Retinal pigment epithelial cell (primary cell): ENCODE data around the gene ETS2.
"Not testable (repeated sequence)": the region's sequence is repeated elsewhere in the genome, so short reads cannot be mapped to it uniquely, and the experiment has no call there.

Experiments used
- DNase-seq: peaks from one replicate; pipeline ENCODE4 v3.0.0-alpha.2; 2010; ENCODE audit warnings: low read depth
- H3K4me3 ChIP-seq: 2 replicates; pipeline ENCODE4 v1.5.1; 2011; ENCODE audit warnings: mild to moderate bottlenecking, low read length, control low read depth, moderate library complexity
- CTCF ChIP-seq: conservative IDR thresholded peaks from 2 replicates; pipeline ENCODE4 v1.5.1; 2011; ENCODE audit warnings: low read depth, low read length, control low read depth, inconsistent platforms

ETS2 gene

DNA sequence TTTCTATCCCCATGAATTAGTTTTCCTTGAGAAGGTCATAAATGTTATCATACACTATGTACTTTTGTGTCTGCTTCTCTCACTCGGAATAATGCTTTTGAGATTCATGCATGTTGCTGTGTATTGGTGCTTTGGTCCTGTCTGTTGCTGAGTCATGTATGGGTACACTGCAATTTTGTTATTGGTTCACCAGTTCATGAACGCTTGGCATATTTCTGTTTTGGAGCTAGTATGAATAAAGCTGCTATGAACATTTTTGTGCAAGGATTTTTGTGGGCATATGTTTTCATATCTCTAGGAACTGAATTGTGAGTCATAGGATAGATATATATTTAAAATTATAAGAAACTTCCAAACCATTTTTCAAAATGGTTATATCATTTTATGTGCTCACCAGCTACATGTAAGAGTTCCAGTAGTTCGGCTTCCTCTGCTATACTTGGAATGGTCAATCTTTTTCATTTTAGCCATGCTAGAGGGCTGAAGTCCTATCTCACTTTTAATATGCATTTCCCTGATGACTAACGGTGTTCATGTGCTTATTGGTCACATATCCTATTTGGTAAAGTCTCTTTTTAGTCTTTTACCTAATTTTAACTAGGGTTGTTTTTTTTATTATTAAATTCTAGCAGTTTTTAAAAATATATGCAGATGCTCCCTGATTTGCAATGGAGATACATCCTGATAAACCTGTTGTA is 38.2 kb downstream of the ETS2 start:
- TF ChIP-seq CTCF: no peak
- peak; percentile 48 for DNase-seq

GRCh38 chr21:38845374-38845773 is 39.6 kb downstream of the ETS2 start:
- not testable (repeated sequence) for DNase-seq, H3K4me3 ChIP-seq

More for the DNA sequence above, 38.2 kb downstream of the ETS2 start:
- H3K4me3 ChIP-seq: no peak overlapping the region

DNA sequence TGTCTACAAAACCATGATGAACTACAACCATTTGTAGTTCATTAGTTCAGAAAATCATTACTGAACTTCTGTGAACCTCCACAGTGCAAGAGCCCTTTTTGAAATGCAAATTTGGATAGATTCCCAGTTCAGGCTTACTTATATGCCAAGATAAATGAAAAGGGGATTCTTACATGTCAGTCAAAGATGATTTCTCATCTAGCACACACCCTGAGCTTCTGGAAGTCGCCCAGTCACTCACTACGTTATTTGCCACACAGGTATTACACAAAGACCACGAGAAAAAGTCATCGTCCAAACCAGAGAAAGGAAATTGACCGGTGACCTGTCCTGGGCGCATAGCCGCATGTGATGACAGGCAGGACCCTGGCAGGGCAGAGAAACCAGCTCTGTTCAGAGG is 41.8 kb downstream of the ETS2 start:
- H3K4me3 ChIP-seq: no peak overlapping the region
- DNase-seq: no peak
- no peak for TF ChIP-seq CTCF

GRCh38 chr21:38848187-38848609 is 42.5 kb downstream of the ETS2 start:
- TF ChIP-seq CTCF: no peak
- H3K4me3 ChIP-seq: no peak overlapping the region
- DNase-seq: no peak

- TF ChIP-seq CTCF: no peak
- no peak for DNase-seq
- no peak overlapping the region for H3K4me3 ChIP-seq
These were observed 44.0 kb downstream of the ETS2 start for GRCh38 chr21:38849776-38850175.

DNA sequence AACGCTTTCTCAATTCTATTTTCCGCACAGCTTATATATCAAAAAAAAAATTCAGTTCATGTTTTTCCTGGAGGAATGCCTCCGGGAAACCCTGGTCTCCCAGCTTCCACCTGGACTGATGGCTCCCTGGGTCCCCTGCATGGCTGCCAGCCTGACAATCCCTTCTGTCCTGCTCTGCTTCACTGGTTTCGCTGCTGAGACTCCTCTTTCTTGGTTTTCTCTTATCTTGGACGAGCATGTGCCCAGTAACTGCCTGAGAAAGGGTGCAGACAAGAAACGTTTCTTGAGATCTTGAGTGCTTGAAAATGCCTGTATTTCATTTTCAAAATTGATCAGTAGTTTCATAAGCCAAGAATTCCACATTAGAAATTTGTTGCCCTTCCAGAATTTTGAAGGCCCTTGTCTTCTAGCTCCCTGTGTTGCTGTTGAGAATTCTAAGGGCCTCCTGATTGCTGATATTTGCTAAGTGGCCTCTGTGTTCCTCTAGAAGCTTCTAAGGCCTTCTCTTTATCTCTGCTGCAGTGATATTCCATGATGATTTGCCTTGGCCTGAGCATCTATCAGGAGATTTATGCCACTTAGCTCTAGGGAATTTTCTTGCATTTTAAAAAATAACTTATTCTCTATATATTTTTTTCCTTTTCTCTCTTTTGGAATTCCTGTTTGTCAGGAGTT is 44.7 kb downstream of the ETS2 start:
- no peak for DNase-seq
- no peak overlapping the region for H3K4me3 ChIP-seq
- TF ChIP-seq CTCF: no peak

DNA sequence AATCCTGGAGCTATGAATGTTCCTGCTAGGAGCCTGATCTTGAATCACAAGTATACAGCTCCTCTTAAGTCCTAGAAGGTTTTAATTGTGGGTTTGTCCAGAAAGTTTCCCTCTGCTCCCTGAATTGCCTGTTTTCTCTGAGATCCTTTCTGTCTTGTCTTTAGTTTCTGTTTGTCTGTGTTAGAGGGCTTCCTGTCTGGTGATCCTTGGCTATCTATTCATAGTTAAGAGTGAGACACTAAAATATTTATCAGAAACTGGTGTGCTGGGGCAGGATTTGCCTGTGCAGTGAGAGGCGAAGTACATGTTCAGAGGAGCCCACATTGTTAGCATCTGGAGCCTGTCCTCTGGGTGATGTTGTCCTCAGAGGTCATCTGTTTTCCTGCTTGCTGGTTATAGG is 45.4 kb downstream of the ETS2 start:
- TF ChIP-seq CTCF: no peak

More for the DNA sequence above, 45.4 kb downstream of the ETS2 start:
- no peak for DNase-seq
- no peak overlapping the region for H3K4me3 ChIP-seq
